Stomach (tissue), 4 donors: ENCODE results near the gene SLC35B4.

Source experiments
- POLR2A ChIP-seq, 4 donors: fragments of 450-650 bp; IDR thresholded peaks; one replicate each; pipeline ENCODE4 v1.6.1; 2016; ENCODE audit warnings: antibody characterized with exemption in 4 of 4, control low read depth in 2 of 4, mild to moderate bottlenecking in 1 of 4, moderate library complexity in 1 of 4
- POLR2AphosphoS5 ChIP-seq, 3 donors: sonication (generic); formaldehyde crosslinking; IDR thresholded peaks; one replicate each; pipeline ENCODE4 v1.6.1; 2016; ENCODE audit warnings: antibody characterized with exemption in 3 of 3
- TF ChIP-seq, protein P1 (sequence below), 7 experiments: fragments of 450-650 bp in 4 of 7; fragments of 200-600 bp in 3 of 7; sonication (generic) in 3 of 7; IDR thresholded peaks; one replicate each; pipeline ENCODE4 v1.5.1; 2016 to 2019; ENCODE audit warnings: antibody characterized with exemption in 7 of 7, control low read depth in 2 of 7, mild to moderate bottlenecking in 1 of 7

DNA sequence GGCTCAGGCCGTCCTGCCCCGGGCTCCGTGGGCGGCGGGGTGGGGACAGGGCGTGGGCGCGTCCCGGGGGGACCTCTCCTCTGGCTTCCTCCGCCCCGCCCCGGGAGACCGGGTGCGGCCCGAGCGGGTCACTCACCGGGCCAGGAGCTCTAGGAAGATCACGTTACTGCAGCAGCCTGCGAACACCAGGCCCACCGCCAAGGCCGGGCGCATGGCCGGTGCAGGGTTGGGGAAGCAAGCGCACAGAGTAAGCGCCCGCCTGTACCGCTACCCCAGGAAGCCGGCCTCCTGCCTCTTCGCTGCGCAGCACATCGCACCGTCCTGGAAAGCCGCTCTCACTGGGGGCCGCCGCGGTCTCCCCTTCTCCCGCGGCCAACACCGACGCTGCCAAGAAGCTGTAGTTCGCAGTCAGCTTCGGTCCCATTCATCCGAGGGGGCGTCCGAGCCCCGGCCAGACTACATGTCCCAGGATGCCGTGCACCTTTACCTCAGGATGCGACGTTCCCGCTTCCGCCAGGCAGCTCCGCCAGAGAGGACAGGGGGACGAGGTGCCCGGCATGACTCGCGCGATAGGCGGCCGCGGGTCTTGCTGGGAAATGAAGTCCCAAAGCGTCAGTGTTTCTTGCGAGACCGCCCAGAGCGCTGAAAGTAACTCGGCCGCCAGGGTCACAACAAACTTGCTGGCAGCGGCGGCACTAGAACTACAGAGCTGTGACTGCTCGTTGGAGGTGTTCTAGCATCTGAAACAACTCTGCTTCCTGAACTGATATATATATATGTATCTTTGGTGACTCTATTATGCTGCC is at the start of gene SLC35B4:
- TF ChIP-seq POLR2AphosphoS5 (IDR thresholded peaks at IDR 0.05) (peak; percentile 77 to 91 (median 84)), POLR2A (IDR thresholded peaks at IDR 0.05) (peak in 1 of 4 donors; percentile 27)
- TF ChIP-seq, protein P1, sequence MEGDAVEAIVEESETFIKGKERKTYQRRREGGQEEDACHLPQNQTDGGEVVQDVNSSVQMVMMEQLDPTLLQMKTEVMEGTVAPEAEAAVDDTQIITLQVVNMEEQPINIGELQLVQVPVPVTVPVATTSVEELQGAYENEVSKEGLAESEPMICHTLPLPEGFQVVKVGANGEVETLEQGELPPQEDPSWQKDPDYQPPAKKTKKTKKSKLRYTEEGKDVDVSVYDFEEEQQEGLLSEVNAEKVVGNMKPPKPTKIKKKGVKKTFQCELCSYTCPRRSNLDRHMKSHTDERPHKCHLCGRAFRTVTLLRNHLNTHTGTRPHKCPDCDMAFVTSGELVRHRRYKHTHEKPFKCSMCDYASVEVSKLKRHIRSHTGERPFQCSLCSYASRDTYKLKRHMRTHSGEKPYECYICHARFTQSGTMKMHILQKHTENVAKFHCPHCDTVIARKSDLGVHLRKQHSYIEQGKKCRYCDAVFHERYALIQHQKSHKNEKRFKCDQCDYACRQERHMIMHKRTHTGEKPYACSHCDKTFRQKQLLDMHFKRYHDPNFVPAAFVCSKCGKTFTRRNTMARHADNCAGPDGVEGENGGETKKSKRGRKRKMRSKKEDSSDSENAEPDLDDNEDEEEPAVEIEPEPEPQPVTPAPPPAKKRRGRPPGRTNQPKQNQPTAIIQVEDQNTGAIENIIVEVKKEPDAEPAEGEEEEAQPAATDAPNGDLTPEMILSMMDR (IDR thresholded peaks at IDR 0.05) = peak in 2 of 7 experiments; percentile 18 to 51
